Fibroblast of villous mesenchyme (primary cell): ENCODE results near the gene MAL. TPM values are rescaled to one million over a fixed set of nuclear protein-coding genes. Genes with fewer than 3 reads are reported as not detected.

Source experiments
- DNase-seq: peaks from one replicate; pipeline ENCODE4 v3.0.0-alpha.2; 2010; ENCODE audit warnings: low read depth
- H3K4me3 ChIP-seq: 2 replicates; pipeline ENCODE4 v1.5.1; 2011; ENCODE audit warnings: low read depth, mild to moderate bottlenecking, low read length
- total RNA-seq: library from RNA; depleted of rRNA; stranded (reverse); fragments of >200 nt; gene quantifications from 2 replicates; pipeline ENCODE4 v1.2.3, GENCODE V29; 2012
- TF ChIP-seq, protein P1 (sequence below): IDR thresholded peaks from 2 replicates; pipeline ENCODE4 v1.5.1; 2012; ENCODE audit warnings: low read depth, mild to moderate bottlenecking, low read length; ENCODE audit not compliant: insufficient read depth

The MAL gene
- total RNA-seq, 1 donor: not detected

DNA sequence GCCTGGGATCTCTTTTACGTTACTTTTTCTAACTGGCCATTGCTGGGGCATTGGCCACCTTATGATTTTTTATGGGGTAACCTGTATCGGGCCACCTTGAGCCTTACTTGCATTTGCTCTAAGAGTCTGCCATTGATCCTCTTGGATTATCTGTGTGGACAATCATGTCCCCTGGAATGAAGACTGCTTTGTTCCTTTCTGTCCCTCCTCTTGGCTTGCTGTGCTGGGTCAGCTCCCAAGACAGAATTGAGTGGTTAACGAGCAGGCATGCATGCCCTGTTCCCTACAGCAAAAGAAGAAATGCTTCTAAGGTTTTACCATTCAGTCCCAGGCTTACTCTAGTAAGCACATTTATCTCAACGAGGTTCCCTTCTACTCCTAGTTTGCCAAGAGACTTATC, 46.3 kb downstream of the MAL start:
- TF ChIP-seq, protein P1, sequence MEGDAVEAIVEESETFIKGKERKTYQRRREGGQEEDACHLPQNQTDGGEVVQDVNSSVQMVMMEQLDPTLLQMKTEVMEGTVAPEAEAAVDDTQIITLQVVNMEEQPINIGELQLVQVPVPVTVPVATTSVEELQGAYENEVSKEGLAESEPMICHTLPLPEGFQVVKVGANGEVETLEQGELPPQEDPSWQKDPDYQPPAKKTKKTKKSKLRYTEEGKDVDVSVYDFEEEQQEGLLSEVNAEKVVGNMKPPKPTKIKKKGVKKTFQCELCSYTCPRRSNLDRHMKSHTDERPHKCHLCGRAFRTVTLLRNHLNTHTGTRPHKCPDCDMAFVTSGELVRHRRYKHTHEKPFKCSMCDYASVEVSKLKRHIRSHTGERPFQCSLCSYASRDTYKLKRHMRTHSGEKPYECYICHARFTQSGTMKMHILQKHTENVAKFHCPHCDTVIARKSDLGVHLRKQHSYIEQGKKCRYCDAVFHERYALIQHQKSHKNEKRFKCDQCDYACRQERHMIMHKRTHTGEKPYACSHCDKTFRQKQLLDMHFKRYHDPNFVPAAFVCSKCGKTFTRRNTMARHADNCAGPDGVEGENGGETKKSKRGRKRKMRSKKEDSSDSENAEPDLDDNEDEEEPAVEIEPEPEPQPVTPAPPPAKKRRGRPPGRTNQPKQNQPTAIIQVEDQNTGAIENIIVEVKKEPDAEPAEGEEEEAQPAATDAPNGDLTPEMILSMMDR: no peak
- no peak for DNase-seq
- no peak overlapping the region for H3K4me3 ChIP-seq

GRCh38 chr2:95072424-95072823, 46.9 kb downstream of the MAL start:
- TF ChIP-seq, protein P1: no peak
- DNase-seq: no peak

DNA sequence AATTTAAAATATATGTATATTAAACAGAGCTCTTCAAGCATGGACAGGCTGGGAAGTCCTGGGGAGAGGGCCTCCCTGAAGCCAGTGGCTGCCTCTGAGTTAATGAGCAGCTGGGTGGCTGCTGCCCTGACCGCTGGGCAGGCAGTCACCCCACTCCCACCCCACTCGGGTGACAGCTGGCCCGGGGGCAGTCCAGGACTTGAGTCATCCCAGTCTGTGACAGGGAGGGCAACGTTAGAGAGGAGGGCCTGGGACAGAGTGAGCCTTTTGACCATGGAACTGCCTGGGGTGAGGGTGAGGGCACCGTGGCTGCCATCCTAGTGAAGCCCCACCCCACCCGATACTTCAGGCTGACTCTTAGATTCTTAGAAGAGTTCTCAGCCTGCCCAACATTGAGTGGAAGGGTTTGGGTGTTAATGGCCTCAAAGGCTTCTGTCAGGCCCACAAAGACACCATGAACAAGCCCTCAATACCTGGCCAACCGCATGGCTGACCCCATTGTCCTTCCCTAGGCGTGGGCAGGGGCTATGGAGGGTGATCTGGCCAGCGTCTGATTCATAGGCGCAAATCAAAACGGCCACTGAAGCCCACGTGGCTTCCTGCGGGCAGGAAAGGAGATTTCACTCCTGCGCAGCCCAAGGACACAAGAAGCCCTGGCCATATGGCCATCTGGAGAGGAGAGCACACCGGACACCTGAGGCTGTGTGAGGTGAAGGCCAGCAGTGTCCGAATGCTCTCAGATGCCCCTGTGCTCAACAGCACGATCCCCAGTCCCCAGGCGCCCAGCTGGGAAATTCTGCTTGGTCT, 48.6 kb downstream of the MAL start:
- TF ChIP-seq, protein P1: no peak
- H3K4me3 ChIP-seq: no peak overlapping the region
- no peak for DNase-seq

More at GRCh38 chr2:95072424-95072823, 46.9 kb downstream of the MAL start:
- no peak overlapping the region for H3K4me3 ChIP-seq

DNA sequence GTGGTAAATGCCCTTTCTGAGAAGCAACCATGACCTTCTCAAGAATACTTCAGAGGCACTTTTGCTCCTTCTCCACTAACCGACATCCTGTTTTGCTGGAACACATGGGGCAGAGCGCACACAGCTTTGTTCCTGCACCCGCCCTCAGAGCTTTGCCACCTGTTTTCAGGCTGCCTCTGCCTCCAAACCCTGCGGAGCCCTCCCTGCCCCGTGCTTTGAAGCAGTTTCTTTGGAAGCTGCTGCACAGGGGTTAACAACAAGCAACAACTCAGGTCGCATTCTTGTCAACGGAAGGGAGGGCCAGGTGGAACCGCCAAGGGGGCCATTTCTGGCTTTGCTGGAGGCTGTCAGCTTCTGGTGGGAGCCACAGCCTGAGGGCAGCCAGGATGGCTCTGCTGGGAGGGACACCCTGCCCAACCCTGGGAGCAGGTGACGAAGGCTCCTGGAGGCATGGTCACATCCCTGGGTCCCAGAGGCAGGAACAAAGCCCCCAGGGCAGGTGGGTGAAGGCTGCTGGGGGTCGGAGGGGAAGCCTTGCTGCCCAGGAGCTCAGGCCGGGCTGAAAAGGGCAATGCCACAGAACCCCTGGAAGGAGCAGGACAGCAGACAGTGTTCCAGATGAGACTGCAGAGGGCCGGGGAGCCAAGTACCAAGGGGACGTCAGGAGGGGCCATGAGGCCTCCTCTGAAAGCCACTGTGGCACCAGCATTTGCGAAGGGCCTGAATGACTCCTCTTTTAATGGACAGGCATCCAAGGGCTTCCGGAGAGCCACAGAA, 49.3 kb downstream of the MAL start:
- no peak for DNase-seq
- H3K4me3 ChIP-seq: no peak overlapping the region
- TF ChIP-seq, protein P1: no peak

- no peak for DNase-seq
- no peak overlapping the region for H3K4me3 ChIP-seq
- TF ChIP-seq, protein P1: no peak
Measured at GRCh38 chr2:95075440-95076132, 50.1 kb downstream of the MAL start.

DNA sequence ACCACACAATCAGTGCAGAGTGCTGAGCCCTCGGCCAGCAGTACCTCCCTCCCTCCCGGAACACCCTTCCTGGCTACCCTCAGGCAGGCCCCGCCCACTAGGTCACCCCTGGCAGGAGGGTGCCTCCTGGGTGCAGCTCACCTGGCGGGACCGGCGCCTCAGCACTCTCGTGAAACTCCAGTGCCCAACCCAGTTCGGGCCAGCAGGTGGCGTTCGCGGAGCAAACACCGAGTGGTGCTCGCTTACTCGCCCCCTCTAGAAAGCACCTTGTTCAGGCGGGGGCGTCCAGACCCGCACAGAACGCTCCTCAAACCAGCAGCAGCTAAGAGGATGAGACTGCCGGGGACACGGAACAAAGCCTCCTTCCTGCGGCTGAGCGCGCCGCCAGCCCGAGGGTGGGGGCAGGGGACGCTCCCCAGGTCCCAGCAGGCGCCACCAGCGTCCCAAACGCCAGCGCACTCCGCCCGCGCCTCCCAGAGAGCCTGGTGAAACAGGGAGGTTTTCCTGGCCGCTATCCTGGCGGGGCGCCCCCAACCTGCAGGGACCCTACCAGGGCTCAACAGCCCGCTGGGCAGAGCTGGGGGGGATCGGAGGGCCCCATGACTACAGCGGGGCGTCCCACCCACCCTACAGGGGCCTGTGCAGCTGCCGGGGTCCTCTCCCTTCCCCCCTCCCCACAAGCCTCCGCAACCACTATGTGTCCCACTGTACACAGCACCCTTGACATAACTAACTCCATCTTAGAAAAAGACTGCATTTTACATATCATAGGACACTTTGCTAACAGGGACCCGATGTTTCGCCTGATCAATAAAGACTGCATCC, 51.4 kb downstream of the MAL start:
- DNase-seq: peak; percentile 43

More for the DNA sequence above, 51.4 kb downstream of the MAL start:
- H3K4me3 ChIP-seq: peak overlapping the region; percentile 55
- TF ChIP-seq, protein P1: peak; percentile 84
